ENCODE measurements around the gene IGLL1. TPM values are rescaled to one million over a fixed set of nuclear protein-coding genes. Genes with fewer than 3 reads are reported as not detected.
"Not testable (repeated sequence)": the region's sequence is repeated elsewhere in the genome, so short reads cannot be mapped to it uniquely, and the experiment has no call there.

IGLL1 gene
- total and polyA plus RNA-seq, 3 donors from 2014 or later: 6.9 to 36.9 (median 24.6) TPM

DNA sequence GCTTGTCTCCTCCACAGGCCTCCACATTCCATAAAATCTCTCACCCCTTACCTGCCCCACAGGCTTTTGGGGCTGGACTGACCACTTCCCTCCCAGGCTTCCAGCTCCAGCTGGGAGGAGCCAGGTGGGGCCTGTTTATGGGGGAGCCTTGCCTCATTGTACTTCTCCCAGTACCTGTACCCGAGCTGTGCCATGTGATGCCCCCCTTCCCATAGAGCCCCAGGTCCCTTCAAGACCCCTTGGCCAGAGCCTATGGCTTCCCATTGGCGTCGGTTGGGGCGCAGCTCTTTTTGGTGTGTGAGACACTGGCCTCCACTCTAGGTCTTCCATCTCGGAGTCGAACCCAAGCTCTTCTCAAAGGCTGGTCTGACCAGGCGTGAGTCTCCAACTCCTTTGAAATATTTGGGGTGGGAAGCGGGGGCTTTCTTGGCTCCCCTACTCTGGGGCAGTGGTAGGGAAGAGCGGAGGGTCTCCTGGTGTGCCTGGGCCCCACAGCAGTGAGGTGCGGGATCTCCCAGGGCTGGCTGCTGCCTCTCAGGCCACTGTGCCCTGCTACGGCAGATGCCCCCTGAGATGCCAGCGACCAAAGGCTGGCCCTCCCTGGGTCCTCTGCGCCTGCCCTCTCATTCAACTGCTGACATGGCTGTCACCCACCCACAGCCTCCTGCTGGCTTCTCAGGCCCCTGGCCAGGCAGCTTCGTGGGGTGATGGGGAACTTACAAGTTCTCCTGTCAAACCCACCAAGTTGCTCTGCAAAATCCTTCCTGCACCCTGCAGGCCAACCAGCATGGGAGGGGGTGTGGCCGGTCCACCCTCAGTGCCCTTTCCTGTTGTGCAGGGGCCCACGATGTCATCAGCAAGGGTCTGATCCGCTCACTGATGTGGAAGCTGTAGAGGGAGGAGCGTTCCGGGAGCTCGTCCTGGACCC, 26.4 kb upstream of the IGLL1 start:
- Histone ChIP-seq H3K4me1 (no peaks in the 10 kb centered on the region), H3K9me3 (no peaks in the 10 kb centered on the region), H3K4me3 (no peak overlapping the region), H3K27ac (no peak overlapping the region), H3K27me3 (no peaks in the 10 kb centered on the region), H3K36me3 (ENCODE audit: low read depth, missing control alignments) (no peaks in the 10 kb centered on the region)
- DNase-seq: no peak
- intact Hi-C loops (cut with DNase I; ENCODE audit: low total_unique reads): no loop called here
- no peak for TF ChIP-seq POLR2A (IDR thresholded peaks at IDR 0.05)
- TF ChIP-seq, protein P1, sequence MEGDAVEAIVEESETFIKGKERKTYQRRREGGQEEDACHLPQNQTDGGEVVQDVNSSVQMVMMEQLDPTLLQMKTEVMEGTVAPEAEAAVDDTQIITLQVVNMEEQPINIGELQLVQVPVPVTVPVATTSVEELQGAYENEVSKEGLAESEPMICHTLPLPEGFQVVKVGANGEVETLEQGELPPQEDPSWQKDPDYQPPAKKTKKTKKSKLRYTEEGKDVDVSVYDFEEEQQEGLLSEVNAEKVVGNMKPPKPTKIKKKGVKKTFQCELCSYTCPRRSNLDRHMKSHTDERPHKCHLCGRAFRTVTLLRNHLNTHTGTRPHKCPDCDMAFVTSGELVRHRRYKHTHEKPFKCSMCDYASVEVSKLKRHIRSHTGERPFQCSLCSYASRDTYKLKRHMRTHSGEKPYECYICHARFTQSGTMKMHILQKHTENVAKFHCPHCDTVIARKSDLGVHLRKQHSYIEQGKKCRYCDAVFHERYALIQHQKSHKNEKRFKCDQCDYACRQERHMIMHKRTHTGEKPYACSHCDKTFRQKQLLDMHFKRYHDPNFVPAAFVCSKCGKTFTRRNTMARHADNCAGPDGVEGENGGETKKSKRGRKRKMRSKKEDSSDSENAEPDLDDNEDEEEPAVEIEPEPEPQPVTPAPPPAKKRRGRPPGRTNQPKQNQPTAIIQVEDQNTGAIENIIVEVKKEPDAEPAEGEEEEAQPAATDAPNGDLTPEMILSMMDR (IDR thresholded peaks at IDR 0.05): no peak
- 89 to 94% methylated on average over 7 to 19 of the region's 20 CpGs for WGBS, 2 donors

DNA sequence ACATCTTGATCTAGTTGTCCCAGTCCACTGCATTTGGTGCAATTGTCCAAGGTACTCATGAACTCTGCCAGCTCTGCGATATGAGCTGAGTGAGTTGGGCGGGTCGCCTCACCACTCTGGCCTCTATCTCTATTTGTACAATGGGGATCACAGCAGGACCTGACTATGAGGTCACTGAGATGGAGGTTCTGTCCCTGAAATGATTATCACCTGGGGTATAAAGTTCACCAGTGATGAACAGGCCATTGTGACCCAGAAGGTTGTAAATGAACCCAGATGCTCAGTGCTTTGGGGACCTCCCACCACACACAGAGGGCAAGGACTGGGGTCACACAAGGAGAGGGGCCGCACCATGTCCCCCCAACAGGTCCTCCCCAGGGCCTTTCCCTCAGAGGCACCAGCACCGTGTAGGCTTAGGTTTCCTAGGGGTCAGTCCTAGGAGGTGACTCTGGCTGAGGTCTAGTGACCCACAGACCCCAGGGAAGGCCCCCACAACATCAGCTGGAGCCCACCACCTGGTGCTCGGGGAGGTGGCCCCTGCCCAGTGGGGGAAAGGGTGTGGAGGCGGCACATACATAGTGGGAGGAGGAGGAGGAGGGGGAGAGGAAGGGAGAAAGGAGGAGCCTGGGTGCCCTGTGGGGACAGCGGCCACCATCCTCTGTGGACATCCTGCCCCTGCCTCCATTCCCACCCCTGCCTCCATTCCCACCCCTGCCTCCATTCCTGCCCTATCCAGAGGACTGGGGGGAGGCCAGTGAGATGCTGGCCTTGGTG, 25.0 kb upstream of the IGLL1 start:
- no peaks in the 10 kb centered on the region for H3K27me3 ChIP-seq
- WGBS, 2 donors: 82 to 96% methylated on average over 5 to 8 of the region's 8 CpGs
- no peak for DNase-seq
- H3K4me1 ChIP-seq: no peaks in the 10 kb centered on the region
- no peak overlapping the region for H3K4me3 ChIP-seq
- intact Hi-C loops (cut with DNase I; ENCODE audit: low total_unique reads): no loop called here
- H3K9me3 ChIP-seq: no peaks in the 10 kb centered on the region
- TF ChIP-seq POLR2A (IDR thresholded peaks at IDR 0.05): no peak
- no peaks in the 10 kb centered on the region for H3K36me3 ChIP-seq (ENCODE audit: low read depth, missing control alignments)
- H3K27ac ChIP-seq: no peak overlapping the region

DNA sequence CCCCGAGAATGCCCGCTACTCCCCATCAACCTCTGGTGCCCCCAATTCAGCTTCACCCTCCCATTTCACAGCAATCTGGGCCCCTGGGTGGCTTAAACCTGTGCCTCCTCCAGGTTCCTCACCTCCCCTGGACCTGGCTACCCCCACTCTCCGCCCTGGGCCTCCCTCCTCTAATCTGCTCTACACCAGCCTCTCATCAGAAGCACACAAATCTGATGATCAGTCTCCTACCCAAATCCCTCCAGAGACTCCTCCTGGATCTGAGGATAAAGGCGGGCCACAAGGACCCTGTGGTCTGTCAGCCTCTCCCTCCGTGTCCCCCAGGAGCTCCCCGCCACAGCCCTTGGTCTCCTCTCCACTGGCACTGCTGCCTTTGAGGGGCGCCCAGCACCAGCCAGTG, 23.2 kb upstream of the IGLL1 start:
- no peak overlapping the region for H3K27ac ChIP-seq
- no peaks in the 10 kb centered on the region for H3K36me3 ChIP-seq (ENCODE audit: low read depth, missing control alignments)
- TF ChIP-seq, protein P1 (IDR thresholded peaks at IDR 0.05): no peak
- TF ChIP-seq POLR2A (IDR thresholded peaks at IDR 0.05): no peak
- no peak overlapping the region for H3K4me3 ChIP-seq
- 84 to 95% methylated on average over 6 to 7 of the region's 7 CpGs for WGBS, 2 donors
- intact Hi-C loops (cut with DNase I; ENCODE audit: low total_unique reads): no loop called here
- no peaks in the 10 kb centered on the region for H3K27me3 ChIP-seq
- H3K9me3 ChIP-seq: no peaks in the 10 kb centered on the region
- H3K4me1 ChIP-seq: no peaks in the 10 kb centered on the region
- DNase-seq: no peak

DNA sequence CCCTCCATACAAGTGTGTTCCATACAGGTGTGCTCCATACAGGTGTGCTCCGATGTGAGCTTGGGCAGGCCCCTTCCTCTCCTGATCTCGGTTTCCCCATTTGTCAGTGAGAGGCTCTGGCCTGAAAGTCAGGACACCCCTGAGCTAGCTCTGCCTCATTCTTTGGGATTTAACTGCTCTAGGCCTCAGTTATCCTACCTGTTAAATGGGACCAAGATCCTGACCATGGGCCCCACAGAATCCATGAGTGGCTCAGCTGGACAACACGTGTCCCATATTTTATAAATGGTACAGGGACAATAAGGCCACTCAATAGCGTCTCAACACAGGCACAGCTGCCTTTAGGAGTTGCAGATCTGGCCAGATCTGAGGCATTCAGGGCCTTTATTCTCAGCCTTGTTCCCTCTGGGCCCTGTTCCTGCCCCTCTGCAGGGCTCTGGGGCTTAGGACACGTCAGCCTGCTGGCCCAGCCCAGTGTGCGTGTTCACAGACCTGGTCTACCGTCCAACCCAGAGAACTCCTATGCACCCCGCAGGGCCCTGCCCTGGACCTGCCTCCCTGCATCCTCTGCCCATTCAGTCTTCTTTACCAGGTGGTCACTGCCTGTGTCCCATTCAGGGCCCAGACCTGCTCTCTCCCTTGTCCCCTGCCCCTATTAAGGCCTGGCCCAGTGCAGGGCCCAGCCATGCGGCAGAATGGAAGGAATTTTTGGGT, 18.9 kb upstream of the IGLL1 start:
- DNase-seq: no peak
- H3K4me1 ChIP-seq: no peaks in the 10 kb centered on the region
- no peaks in the 10 kb centered on the region for H3K27me3 ChIP-seq
- no peaks in the 10 kb centered on the region for H3K36me3 ChIP-seq (ENCODE audit: low read depth, missing control alignments)
- no peak overlapping the region for H3K4me3 ChIP-seq
- H3K9me3 ChIP-seq: no peaks in the 10 kb centered on the region
- WGBS, 2 donors: 97 to 100% methylated on average over 5 to 9 of the region's 9 CpGs
- H3K27ac ChIP-seq: no peak overlapping the region
- intact Hi-C loops (cut with DNase I; ENCODE audit: low total_unique reads): no loop called here
- TF ChIP-seq POLR2A (IDR thresholded peaks at IDR 0.05): no peak
- TF ChIP-seq, protein P1 (IDR thresholded peaks at IDR 0.05): no peak

DNA sequence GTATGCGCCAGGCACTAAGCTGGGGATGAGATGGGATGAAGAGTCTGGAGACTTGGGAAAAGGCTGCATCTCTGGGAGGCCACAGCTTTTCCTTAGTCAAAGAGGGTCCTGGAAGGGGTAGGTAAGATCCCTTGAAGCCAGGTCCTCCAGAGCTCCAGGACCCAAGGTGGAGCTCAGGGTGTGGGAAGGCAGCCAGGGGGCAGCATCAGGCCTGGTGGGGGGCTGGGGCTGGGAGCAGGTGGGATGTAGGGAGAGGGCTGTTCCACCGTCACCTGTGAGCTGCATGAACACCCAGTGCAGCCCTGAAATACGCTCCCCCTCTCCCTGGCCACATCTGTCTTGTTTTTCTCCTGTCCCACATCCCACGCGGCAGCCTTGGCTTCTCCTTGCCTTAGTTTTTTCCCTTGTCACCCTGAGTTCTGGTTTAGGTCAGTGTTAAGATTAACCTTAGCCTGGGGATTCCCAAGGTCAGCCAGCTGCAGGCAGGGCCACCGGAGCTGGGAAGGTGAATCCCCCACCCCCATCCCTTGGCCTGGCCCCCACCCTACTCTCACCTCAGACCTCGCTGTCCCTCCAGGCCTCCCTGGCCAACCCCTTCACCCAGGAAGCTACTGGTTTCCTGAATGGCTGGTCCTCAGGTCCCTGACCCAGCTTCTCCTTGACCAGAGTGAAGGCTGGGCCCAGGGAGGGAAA, 17.6 kb upstream of the IGLL1 start:
- 73 to 83% methylated on average over 3 to 6 of the region's 7 CpGs for WGBS, 2 donors
- H3K27me3 ChIP-seq; DNase-seq; H3K36me3 ChIP-seq (ENCODE audit: low read depth, missing control alignments); H3K4me3 ChIP-seq; H3K4me1 ChIP-seq; intact Hi-C loops (cut with DNase I; ENCODE audit: low total_unique reads); H3K9me3 ChIP-seq; H3K27ac ChIP-seq: not testable (repeated sequence)

DNA sequence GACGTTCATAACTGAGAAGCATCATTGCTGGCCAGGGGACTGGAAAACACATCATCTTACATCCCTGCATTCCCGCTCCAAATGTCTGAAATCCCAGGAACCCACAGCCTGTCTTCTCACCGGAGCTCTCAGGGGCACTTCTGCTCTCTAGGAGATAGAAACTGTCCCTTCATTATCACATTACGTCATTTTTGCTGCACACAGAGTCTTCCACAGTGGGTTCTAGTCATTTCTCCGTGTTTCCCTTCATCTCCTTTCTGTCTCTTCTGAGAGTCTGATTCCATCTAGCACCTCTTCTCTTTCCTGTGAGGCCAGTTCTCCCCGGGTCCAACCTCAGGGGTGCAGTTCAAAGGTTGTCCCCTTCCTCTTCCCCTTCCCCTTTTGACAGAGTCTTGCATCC, 15.8 kb upstream of the IGLL1 start:
- H3K27ac ChIP-seq; H3K27me3 ChIP-seq; H3K4me1 ChIP-seq; H3K36me3 ChIP-seq (ENCODE audit: low read depth, missing control alignments); DNase-seq; intact Hi-C loops (cut with DNase I; ENCODE audit: low total_unique reads); H3K4me3 ChIP-seq; H3K9me3 ChIP-seq: not testable (repeated sequence)
- 59 to 70% methylated on average over 6 of the region's 6 CpGs for WGBS, 2 donors

Data from testis (tissue), 3 donors.